ENCODE data around the gene RASGRF1.

RASGRF1 gene

GRCh38 chr15:79082363-79083070 lies 8.1 kb downstream of the RASGRF1 start:
- POLR2A ChIA-PET (ENCODE audit: low non-redundant PET): no interaction called here
- TF ChIP-seq CTCF (conservative IDR thresholded peaks at IDR 0.05; ENCODE audit: low read depth): no peak

GRCh38 chr15:79078763-79079410 lies 11.7 kb downstream of the RASGRF1 start:
- ChIA-PET POLR2A (ENCODE audit: low non-redundant PET) (interaction anchor here (0.7 kb wide), 1 partner anchor 388 kb away, joined by 3 read pairs; no protein-coding TSS in a partner anchor), CTCF (no interaction called here)
- no peak for TF ChIP-seq CTCF (conservative IDR thresholded peaks at IDR 0.05; ENCODE audit: low read depth)
- no peak for DNase-seq (ENCODE audit: low spot score)
- no peak overlapping the region for H3K27ac ChIP-seq

More at GRCh38 chr15:79082363-79083070, 8.1 kb downstream of the RASGRF1 start:
- CTCF ChIA-PET: no interaction called here
- DNase-seq (ENCODE audit: low spot score): no peak
- H3K27ac ChIP-seq: no peak overlapping the region

- no peak for TF ChIP-seq CTCF (conservative IDR thresholded peaks at IDR 0.05; ENCODE audit: low read depth)
- POLR2A ChIA-PET (ENCODE audit: low non-redundant PET): no interaction called here
- H3K27ac ChIP-seq: no peak overlapping the region
- CTCF ChIA-PET: no interaction called here
- no peak for DNase-seq (ENCODE audit: low spot score)
Observed at GRCh38 chr15:79078003-79078402, 12.6 kb downstream of the RASGRF1 start.

- H3K27ac ChIP-seq: no peak overlapping the region
- no peak for DNase-seq (ENCODE audit: low spot score)
- TF ChIP-seq CTCF (conservative IDR thresholded peaks at IDR 0.05; ENCODE audit: low read depth): no peak
- ChIA-PET CTCF (interaction anchor here (1.1 kb wide), 1 partner anchor 11 kb away, joined by 3 read pairs; no protein-coding TSS in a partner anchor), POLR2A (ENCODE audit: low non-redundant PET) (no interaction called here)
Observed at GRCh38 chr15:79076661-79077060, 13.9 kb downstream of the RASGRF1 start.

GRCh38 chr15:79075256-79075655 lies 15.3 kb downstream of the RASGRF1 start:
- no peak for DNase-seq (ENCODE audit: low spot score)
- POLR2A ChIA-PET (ENCODE audit: low non-redundant PET): no interaction called here
- no peak overlapping the region for H3K27ac ChIP-seq
- no peak for TF ChIP-seq CTCF (conservative IDR thresholded peaks at IDR 0.05; ENCODE audit: low read depth)
- CTCF ChIA-PET: no interaction called here

- DNase-seq (ENCODE audit: low spot score): no peak
- TF ChIP-seq CTCF (conservative IDR thresholded peaks at IDR 0.05; ENCODE audit: low read depth): no peak
- H3K27ac ChIP-seq: no peak overlapping the region
- ChIA-PET CTCF (interaction anchor here (0.5 to 1.0 kb wide), 2 partner anchors 79 to 227 kb away, joined by 3 read pairs; no protein-coding TSS in a partner anchor), POLR2A (ENCODE audit: low non-redundant PET) (no interaction called here)
Observed at GRCh38 chr15:79073336-79073735, 17.2 kb downstream of the RASGRF1 start.
